Mesendoderm (in vitro differentiated cells): ENCODE measurements around the gene PPARG.

Experiments used
- DNase-seq: peaks from one replicate; pipeline ENCODE4 v3.0.0; 2013
- H2AK5ac ChIP-seq: 2 replicates; pipeline ENCODE4 v1.6.1; 2013; ENCODE audit warnings: low read length, inconsistent platforms
- H2BK120ac ChIP-seq: 2 replicates; pipeline ENCODE4 v1.6.1; 2013; ENCODE audit warnings: low read depth, mild to moderate bottlenecking, low read length, moderate library complexity, mixed read lengths
- H2BK15ac ChIP-seq: replicated peaks from 2 replicates; pipeline ENCODE4 v1.6.1; 2013; ENCODE audit warnings: low read depth, mild to moderate bottlenecking, moderate library complexity
- H2BK5ac ChIP-seq: 2 replicates; pipeline ENCODE4 v1.6.1; 2013; ENCODE audit warnings: low read length, inconsistent platforms
- H3K18ac ChIP-seq: 2 replicates; pipeline ENCODE4 v1.6.1; 2013; ENCODE audit warnings: mild to moderate bottlenecking, low read length, mixed read lengths
- H3K23ac ChIP-seq: one replicate; pipeline ENCODE4 v1.6.1; 2013; ENCODE audit warnings: low read length
- H3K27ac ChIP-seq: 2 replicates; pipeline ENCODE4 v1.5.1; 2013; ENCODE audit warnings: low read depth, mild to moderate bottlenecking, inconsistent platforms, low read length, moderate library complexity
- H3K27me3 ChIP-seq: 2 replicates; pipeline ENCODE4 v1.6.1; 2013; ENCODE audit warnings: low read length, control low read depth, mild to moderate bottlenecking, inconsistent platforms; ENCODE audit not compliant: insufficient read depth, poor library complexity
- H3K36me3 ChIP-seq: 2 replicates; pipeline ENCODE4 v1.6.1; 2013; ENCODE audit warnings: low read length, inconsistent platforms; ENCODE audit not compliant: control insufficient read depth, insufficient read depth
- H3K4ac ChIP-seq: one replicate; pipeline ENCODE4 v1.6.1; 2013; ENCODE audit warnings: low read depth, mild to moderate bottlenecking, low read length, moderate library complexity
- H3K4me1 ChIP-seq: 2 replicates; pipeline ENCODE4 v1.6.1; 2013; ENCODE audit warnings: low read depth, low read length, inconsistent platforms; ENCODE audit not compliant: control insufficient read depth
- H3K4me2 ChIP-seq: 2 replicates; pipeline ENCODE4 v1.6.1; 2013; ENCODE audit warnings: low read length
- H3K4me3 ChIP-seq: 2 replicates; pipeline ENCODE4 v1.5.1; 2013; ENCODE audit warnings: mild to moderate bottlenecking, low read length
- H3K56ac ChIP-seq: one replicate; pipeline ENCODE4 v1.6.1; 2013; ENCODE audit warnings: low read length
- H3K79me1 ChIP-seq: 2 replicates; pipeline ENCODE4 v1.6.1; 2013; ENCODE audit warnings: low read length, inconsistent platforms
- H3K79me2 ChIP-seq: 2 replicates; pipeline ENCODE4 v1.6.1; 2013; ENCODE audit warnings: mild to moderate bottlenecking, low read length; ENCODE audit not compliant: control insufficient read depth, insufficient read depth
- H3K9ac ChIP-seq: 2 replicates; pipeline ENCODE4 v1.6.1; 2013; ENCODE audit warnings: low read length, inconsistent platforms
- H4K5ac ChIP-seq: one replicate; pipeline ENCODE4 v1.6.1; 2013; ENCODE audit warnings: low read length
- H4K8ac ChIP-seq: one replicate; pipeline ENCODE4 v1.6.1; 2013; ENCODE audit warnings: low read depth, mild to moderate bottlenecking, control low read depth, low read length, moderate library complexity
- WGBS: extraction: QIAGEN DNeasy Blood & Tissue Kit; methylation state at CpG from one replicate; pipeline ENCODE4 v1.1.7; 2013; ENCODE audit warnings: low lambda C conversion rate, missing lambda C conversion rate; ENCODE audit not compliant: insufficient coverage; ENCODE audit errors: extremely low coverage; 5-methylcytosine and 5-hydroxymethylcytosine counted together

PPARG gene

GRCh38 chr3:12392101-12392878, 103.4 kb downstream of the PPARG start:
- Histone ChIP-seq H3K79me2 (no peaks in the 10 kb centered on the region), H3K9ac (no peak overlapping the region), H3K56ac (no peak overlapping the region), H2BK15ac (no peak overlapping the region), H3K18ac (no peak overlapping the region), H4K5ac (no peak overlapping the region), H2BK120ac (no peak overlapping the region), H3K23ac (no peak overlapping the region), H3K4me3 (no peak overlapping the region), H3K36me3 (no peaks in the 10 kb centered on the region), H3K27me3 (no peaks in the 10 kb centered on the region), H2BK5ac (no peak overlapping the region), H4K8ac (no peak overlapping the region), H2AK5ac (no peak overlapping the region), H3K4ac (no peak overlapping the region), H3K27ac (no peak overlapping the region), H3K79me1 (no peaks in the 10 kb centered on the region), H3K4me2 (no peak overlapping the region), H3K4me1 (no peaks in the 10 kb centered on the region)
- WGBS = no CpG with 5 or more reads among the region's 8 CpGs
- DNase-seq = no peak

- WGBS = no CpG with 5 or more reads among the region's 1 CpG
- H3K36me3 ChIP-seq = no peaks in the 10 kb centered on the region
- no peaks in the 10 kb centered on the region for H3K79me2 ChIP-seq
- H3K4me3 ChIP-seq = no peak overlapping the region
- H4K5ac ChIP-seq = no peak overlapping the region
- H3K9ac ChIP-seq = no peak overlapping the region
- H4K8ac ChIP-seq = no peak overlapping the region
- no peak overlapping the region for H3K56ac ChIP-seq
- H3K4me1 ChIP-seq = no peaks in the 10 kb centered on the region
- H2BK120ac ChIP-seq = no peak overlapping the region
- no peak overlapping the region for H3K27ac ChIP-seq
- H3K27me3 ChIP-seq = no peaks in the 10 kb centered on the region
- no peak for DNase-seq
- no peaks in the 10 kb centered on the region for H3K79me1 ChIP-seq
- H2BK5ac ChIP-seq = no peak overlapping the region
- no peak overlapping the region for H2BK15ac ChIP-seq
- H2AK5ac ChIP-seq = no peak overlapping the region
- no peak overlapping the region for H3K23ac ChIP-seq
- no peak overlapping the region for H3K18ac ChIP-seq
- no peak overlapping the region for H3K4me2 ChIP-seq
- H3K4ac ChIP-seq = no peak overlapping the region
Observed at GRCh38 chr3:12393894-12394293, 105.0 kb downstream of the PPARG start.

- no peak overlapping the region for H3K4ac ChIP-seq
- H3K56ac ChIP-seq = no peak overlapping the region
- no peak overlapping the region for H2BK15ac ChIP-seq
- H3K79me2 ChIP-seq = no peaks in the 10 kb centered on the region
- H4K8ac ChIP-seq = no peak overlapping the region
- H3K23ac ChIP-seq = no peak overlapping the region
- H3K18ac ChIP-seq = no peak overlapping the region
- WGBS = no CpG with 5 or more reads among the region's 4 CpGs
- H3K36me3 ChIP-seq = no peaks in the 10 kb centered on the region
- no peaks in the 10 kb centered on the region for H3K4me1 ChIP-seq
- H2BK5ac ChIP-seq = no peak overlapping the region
- H3K9ac ChIP-seq = no peak overlapping the region
- H3K27ac ChIP-seq = no peak overlapping the region
- no peaks in the 10 kb centered on the region for H3K27me3 ChIP-seq
- H2BK120ac ChIP-seq = no peak overlapping the region
- H2AK5ac ChIP-seq = no peak overlapping the region
- DNase-seq = no peak
- no peak overlapping the region for H3K4me2 ChIP-seq
- H3K79me1 ChIP-seq = no peaks in the 10 kb centered on the region
- no peak overlapping the region for H3K4me3 ChIP-seq
- no peak overlapping the region for H4K5ac ChIP-seq
Observed at GRCh38 chr3:12394569-12395271, 105.8 kb downstream of the PPARG start.

- Histone ChIP-seq H3K4me3 (no peak overlapping the region), H3K9ac (no peak overlapping the region), H3K23ac (no peak overlapping the region), H3K79me1 (no peaks in the 10 kb centered on the region), H3K4me2 (no peak overlapping the region), H2BK120ac (no peak overlapping the region), H2AK5ac (no peak overlapping the region), H3K56ac (no peak overlapping the region), H3K36me3 (no peaks in the 10 kb centered on the region), H3K18ac (no peak overlapping the region), H3K27me3 (no peaks in the 10 kb centered on the region), H2BK5ac (no peak overlapping the region), H2BK15ac (no peak overlapping the region), H3K4ac (no peak overlapping the region), H4K5ac (no peak overlapping the region), H4K8ac (no peak overlapping the region), H3K27ac (no peak overlapping the region), H3K79me2 (no peaks in the 10 kb centered on the region), H3K4me1 (no peaks in the 10 kb centered on the region)
- DNase-seq = no peak
- WGBS = 100% methylated on average over 1 of the region's 5 CpGs
Observed at GRCh38 chr3:12395349-12396012, 106.6 kb downstream of the PPARG start.

- Histone ChIP-seq H2BK15ac (no peak overlapping the region), H3K23ac (no peak overlapping the region), H2BK5ac (no peak overlapping the region), H2AK5ac (no peak overlapping the region), H3K56ac (no peak overlapping the region), H4K5ac (no peak overlapping the region), H3K79me1 (no peaks in the 10 kb centered on the region), H4K8ac (no peak overlapping the region), H3K27me3 (no peaks in the 10 kb centered on the region), H3K18ac (no peak overlapping the region), H3K4ac (no peak overlapping the region), H3K9ac (no peak overlapping the region), H2BK120ac (no peak overlapping the region), H3K4me1 (no peaks in the 10 kb centered on the region), H3K36me3 (no peaks in the 10 kb centered on the region), H3K27ac (no peak overlapping the region), H3K4me2 (no peak overlapping the region), H3K79me2 (no peaks in the 10 kb centered on the region), H3K4me3 (no peak overlapping the region)
- DNase-seq = no peak
- no CpG with 5 or more reads among the region's 6 CpGs for WGBS
Observed at GRCh38 chr3:12396471-12396870, 107.6 kb downstream of the PPARG start.
